GM12878 (cell line): ENCODE data around the gene OCA2.

ENCODE experiments used
- CEBPB ChIP-seq, 2 experiments: fragments of 150-350 bp in 1 of 2; IDR thresholded peaks; 2 replicates each; pipeline ENCODE4 v1.6.1; 2012 to 2014; ENCODE audit warnings: low read depth in 2 of 2, low read length in 2 of 2, borderline replicate concordance in 1 of 2, inconsistent platforms in 1 of 2
- CHD2 ChIP-seq: IDR thresholded peaks from 2 replicates; pipeline ENCODE4 v1.6.1; 2011; ENCODE audit warnings: low read depth, low read length, improper control_type of control experiment, borderline replicate concordance
- EGR1 ChIP-seq, 2 experiments: IDR thresholded peaks; 1 replicate in 1 of 2; 2 replicates in 1 of 2; pipeline ENCODE4 v1.6.1; 2011 to 2012; ENCODE audit warnings: low read depth in 2 of 2, low read length in 2 of 2, borderline replicate concordance in 1 of 2, mild to moderate bottlenecking in 1 of 2, moderate library complexity in 1 of 2
- HDAC2 ChIP-seq: fragments of 200-600 bp; sonication (generic); IDR thresholded peaks from 2 replicates; pipeline ENCODE4 v1.6.1; 2017
- MYB ChIP-seq: fragments of 150-350 bp; IDR thresholded peaks from 2 replicates; pipeline ENCODE4 v1.6.1; 2014; ENCODE audit warnings: mild to moderate bottlenecking, low read depth, low read length, borderline replicate concordance
- NR2C2 ChIP-seq: IDR thresholded peaks from 2 replicates; pipeline ENCODE4 v1.6.1; 2011; ENCODE audit warnings: borderline replicate concordance, low read depth; ENCODE audit not compliant: control insufficient read depth, insufficient read length
- POLR2AphosphoS2 ChIP-seq: IDR thresholded peaks from 2 replicates; pipeline ENCODE4 v1.6.1; 2011; ENCODE audit warnings: low read depth, mild to moderate bottlenecking, low read length, improper control_type of control experiment, moderate library complexity
- RFX5 ChIP-seq: IDR thresholded peaks from 2 replicates; pipeline ENCODE4 v1.6.1; 2011; ENCODE audit warnings: low read depth, low read length, improper control_type of control experiment
- TAF1 ChIP-seq: IDR thresholded peaks from 2 replicates; pipeline ENCODE4 v1.6.1; 2011; ENCODE audit warnings: mild to moderate bottlenecking, low read depth, low read length, borderline replicate concordance
- TBL1XR1 ChIP-seq: IDR thresholded peaks from 2 replicates; pipeline ENCODE4 v1.6.1; 2012; ENCODE audit warnings: low read depth, low read length, improper control_type of control experiment
- YY1 ChIP-seq: IDR thresholded peaks from 2 replicates; pipeline ENCODE4 v1.6.1; 2011; ENCODE audit warnings: low read depth, mild to moderate bottlenecking, low read length
- ZBTB11 ChIP-seq: fragments of 450-650 bp; formaldehyde crosslinking; IDR thresholded peaks from 2 replicates; pipeline ENCODE4 v1.5.0; 2022; ENCODE audit warnings: mild to moderate bottlenecking, missing genetic modification characterization
- ZNF207 ChIP-seq: fragments of 450-650 bp; IDR thresholded peaks from 2 replicates; pipeline ENCODE4 v1.6.1; 2014; ENCODE audit warnings: antibody characterized with exemption, mild to moderate bottlenecking, borderline replicate concordance
- TF ChIP-seq, protein P1 (sequence below), 3 experiments: IDR thresholded peaks in 2 of 3; conservative IDR thresholded peaks in 1 of 3; 2 replicates each; pipeline ENCODE4 v1.5.1; 2011; ENCODE audit warnings: low read depth in 3 of 3, low read length in 3 of 3, mild to moderate bottlenecking in 3 of 3, control low read depth in 2 of 3, moderate library complexity in 2 of 3, inconsistent platforms in 1 of 3, mixed read lengths in 1 of 3; ENCODE audit not compliant: control insufficient read depth in 2 of 3, insufficient read depth in 1 of 3; ENCODE audit errors: extremely low read depth in 1 of 3

DNA sequence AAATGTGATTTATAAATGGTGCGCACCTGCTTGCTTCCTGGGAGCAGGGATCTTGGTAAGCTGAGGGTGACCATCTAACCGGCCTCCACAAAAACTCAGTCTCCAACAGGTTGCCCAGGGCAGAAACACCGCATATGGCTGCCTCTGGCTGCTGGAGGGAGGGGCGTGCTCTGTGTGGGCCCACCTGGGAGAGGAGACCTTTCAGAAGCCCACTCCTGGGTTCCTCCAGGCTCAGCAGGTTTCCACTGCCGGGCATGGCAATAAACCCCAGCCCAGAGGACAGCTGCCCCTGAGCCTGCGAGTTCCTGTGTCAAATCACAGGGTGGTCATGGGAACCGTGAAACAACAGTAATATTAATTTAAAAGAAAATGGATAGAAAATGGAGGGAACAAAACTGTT lies 85.6 kb downstream of the OCA2 start:
- TF ChIP-seq, protein P1, sequence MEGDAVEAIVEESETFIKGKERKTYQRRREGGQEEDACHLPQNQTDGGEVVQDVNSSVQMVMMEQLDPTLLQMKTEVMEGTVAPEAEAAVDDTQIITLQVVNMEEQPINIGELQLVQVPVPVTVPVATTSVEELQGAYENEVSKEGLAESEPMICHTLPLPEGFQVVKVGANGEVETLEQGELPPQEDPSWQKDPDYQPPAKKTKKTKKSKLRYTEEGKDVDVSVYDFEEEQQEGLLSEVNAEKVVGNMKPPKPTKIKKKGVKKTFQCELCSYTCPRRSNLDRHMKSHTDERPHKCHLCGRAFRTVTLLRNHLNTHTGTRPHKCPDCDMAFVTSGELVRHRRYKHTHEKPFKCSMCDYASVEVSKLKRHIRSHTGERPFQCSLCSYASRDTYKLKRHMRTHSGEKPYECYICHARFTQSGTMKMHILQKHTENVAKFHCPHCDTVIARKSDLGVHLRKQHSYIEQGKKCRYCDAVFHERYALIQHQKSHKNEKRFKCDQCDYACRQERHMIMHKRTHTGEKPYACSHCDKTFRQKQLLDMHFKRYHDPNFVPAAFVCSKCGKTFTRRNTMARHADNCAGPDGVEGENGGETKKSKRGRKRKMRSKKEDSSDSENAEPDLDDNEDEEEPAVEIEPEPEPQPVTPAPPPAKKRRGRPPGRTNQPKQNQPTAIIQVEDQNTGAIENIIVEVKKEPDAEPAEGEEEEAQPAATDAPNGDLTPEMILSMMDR (IDR thresholded peaks at IDR 0.05 in 2 of 3, conservative IDR thresholded peaks at IDR 0.05 in 1 of 3; ENCODE audit: control insufficient read depth in 2 of 3, extremely low read depth in 1 of 3, insufficient read depth in 1 of 3, low read depth in 3 of 3, low read length in 3 of 3), result no peak
- no peak for TF ChIP-seq TAF1
- no peak for TF ChIP-seq ZNF207
- no peak for TF ChIP-seq RFX5
- no peak for TF ChIP-seq CHD2
- no peak for TF ChIP-seq MYB
- no peak for TF ChIP-seq CEBPB (IDR thresholded peaks at IDR 0.05; ENCODE audit: borderline replicate concordance in 1 of 2, low read depth in 2 of 2, low read length in 2 of 2)
- TF ChIP-seq YY1, result no peak
- TF ChIP-seq TBL1XR1, result no peak
- TF ChIP-seq POLR2AphosphoS2, result no peak
- TF ChIP-seq EGR1 (IDR thresholded peaks at IDR 0.05; ENCODE audit: borderline replicate concordance in 1 of 2, low read depth in 2 of 2, low read length in 2 of 2), result no peak
- TF ChIP-seq ZBTB11 (CRISPR knock-in tag), result no peak
- no peak for TF ChIP-seq HDAC2
- TF ChIP-seq NR2C2, result no peak
